Erythroblast (primary cell): ENCODE data around the gene VAC14.

Experiments
- DNase-seq, 2 experiments: peaks; one replicate each; lab custom pipeline; 2025; lab: John Stamatoyannopoulos, UW
- GATA1 ChIP-seq: IDR thresholded peaks from 2 replicates; pipeline ENCODE4 v1.6.1; 2011; ENCODE audit warnings: low read depth, mild to moderate bottlenecking, control low read depth, low read length, moderate library complexity
- POLR2A ChIP-seq: IDR thresholded peaks from 2 replicates; pipeline ENCODE4 v1.6.1; 2011; ENCODE audit warnings: mild to moderate bottlenecking, low read length

Gene VAC14

GRCh38 chr16:70684146-70685060 is 116.6 kb downstream of the VAC14 start:
- no peak for DNase-seq
- TF ChIP-seq POLR2A (no peak), GATA1 (no peak)

DNA sequence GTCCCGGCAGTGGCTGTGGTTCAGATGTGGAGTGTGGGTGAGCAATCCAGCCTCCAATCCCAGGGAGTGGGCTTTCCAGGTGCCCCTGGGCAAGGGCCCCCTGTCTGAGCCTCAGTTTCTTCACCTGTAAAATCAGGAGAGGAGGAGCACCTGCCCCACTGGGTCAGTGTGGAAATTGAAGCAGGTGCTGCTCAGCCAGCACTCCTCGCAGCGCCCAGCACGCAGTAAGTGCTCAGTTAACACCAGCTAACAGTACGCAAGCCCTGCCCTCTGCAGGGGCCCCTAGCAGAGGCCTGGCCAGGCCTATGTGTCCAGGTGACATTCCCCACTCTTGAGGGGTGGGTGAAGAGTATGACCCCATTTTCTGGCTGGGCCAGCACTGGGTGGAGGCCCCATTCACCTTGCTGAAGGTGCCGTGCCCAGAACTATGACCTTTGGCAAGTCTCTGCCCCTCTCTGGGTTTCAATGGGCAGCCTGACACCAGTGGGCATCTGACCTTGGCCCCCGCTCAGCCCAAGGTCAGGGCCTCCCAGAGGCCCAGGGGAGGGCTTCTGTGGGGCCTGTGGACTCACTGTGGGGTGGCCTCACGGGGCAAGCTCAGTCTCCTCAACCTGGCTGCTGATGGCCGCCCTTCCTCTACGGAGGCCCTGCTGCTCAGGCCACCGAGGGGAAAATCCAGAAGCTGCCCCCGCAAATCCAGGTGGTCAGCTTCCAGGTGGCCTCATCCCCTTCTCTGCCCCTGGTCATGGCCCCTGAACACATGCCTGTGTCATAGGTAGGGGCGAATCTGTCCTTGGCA is 117.6 kb downstream of the VAC14 start:
- TF ChIP-seq GATA1 (no peak), POLR2A (no peak)
- no peak for DNase-seq

DNA sequence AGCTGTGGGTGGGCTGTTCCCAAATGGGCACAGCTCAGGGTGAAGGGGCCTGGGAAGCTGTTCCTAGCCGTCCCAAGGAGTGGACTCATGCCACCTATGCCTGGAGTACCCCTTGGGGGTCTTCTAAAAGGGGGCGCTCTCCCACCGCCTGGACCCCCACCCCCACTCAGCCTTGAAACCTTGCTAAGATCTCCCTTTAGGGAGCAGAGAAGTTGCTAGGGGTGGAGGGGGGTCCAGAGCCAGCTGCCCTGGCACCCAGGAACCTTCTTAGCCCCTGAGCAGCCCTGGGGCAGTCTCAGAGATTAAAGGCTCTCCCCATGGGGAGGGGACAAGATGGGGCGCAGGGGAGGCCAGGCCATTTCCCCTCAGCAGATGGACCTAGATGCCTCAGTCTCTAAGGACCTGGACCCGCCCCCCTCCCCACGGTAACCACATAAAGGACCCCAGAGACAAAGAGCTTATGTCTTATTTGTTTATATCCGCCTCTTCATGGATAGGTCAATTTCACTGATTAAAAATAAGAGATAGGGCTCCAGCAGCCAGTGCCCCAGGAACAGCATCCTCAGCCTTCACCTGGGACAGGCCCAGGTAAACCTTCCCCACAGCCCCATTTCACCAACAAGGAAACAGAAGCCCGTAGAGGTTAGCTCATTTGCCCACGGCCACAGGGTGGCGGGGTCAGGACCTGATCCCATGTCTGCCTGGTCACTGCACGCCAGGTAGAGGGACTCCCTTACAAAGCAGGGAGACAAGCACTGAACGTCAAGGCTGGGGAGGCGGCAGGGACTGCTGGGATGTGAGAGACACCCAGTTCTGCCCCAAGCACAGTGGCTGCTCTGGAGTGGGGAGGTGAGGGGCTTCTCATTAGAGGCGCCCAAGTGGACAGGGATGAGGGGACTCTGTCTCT is 118.5 kb downstream of the VAC14 start:
- TF ChIP-seq POLR2A (no peak), GATA1 (no peak)
- DNase-seq, result no peak

- no peak for DNase-seq
- TF ChIP-seq GATA1 (no peak), POLR2A (no peak)
These were observed 119.3 kb downstream of the VAC14 start for GRCh38 chr16:70681382-70682238.

DNA sequence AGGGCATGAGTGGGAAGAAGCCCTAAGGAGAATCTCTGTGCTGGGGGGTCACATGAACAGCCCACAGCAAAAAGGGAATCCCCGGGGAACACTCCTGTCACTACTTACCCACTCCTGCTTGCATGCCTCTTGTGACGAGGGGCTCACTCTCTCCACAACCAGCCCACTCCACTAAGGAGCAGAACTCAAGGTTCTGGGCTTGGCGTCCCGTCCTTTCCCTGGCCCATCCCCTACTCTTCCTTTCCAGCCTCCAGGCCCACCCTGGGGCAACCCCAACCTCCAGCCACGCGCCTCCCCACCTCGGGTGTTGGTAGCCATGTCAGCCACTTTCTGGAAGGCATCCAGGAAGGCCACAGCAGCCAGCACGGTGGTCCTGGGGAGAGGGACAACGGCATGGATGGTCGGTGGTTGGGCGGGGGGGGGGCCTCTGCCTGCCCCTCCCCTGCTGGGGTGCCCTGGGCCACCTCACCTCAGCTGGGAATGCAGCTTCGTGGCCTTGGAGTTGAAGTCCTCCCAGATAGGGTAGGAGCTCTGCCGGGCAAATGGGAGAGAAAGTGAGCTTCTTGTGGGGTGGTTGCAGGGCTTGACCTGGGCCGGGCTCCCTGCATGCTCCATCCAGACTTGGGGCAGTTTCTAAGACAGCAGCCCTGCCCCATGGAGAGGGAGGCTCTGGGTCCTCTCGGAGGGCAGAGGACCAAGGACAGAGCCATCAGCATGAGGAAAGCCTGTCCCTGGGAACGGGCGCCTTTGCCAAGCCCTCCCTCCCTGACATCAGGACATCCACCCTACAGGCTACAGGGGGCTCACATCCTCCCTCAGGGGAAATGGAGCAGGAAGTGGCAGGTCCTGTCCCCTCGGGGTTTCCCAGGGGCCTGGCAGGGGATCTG is 120.2 kb downstream of the VAC14 start:
- DNase-seq, result no peak
- TF ChIP-seq POLR2A (no peak), GATA1 (no peak)

GRCh38 chr16:70679671-70680494 is 121.1 kb downstream of the VAC14 start:
- DNase-seq, result peak; percentile 46 to 61
- TF ChIP-seq GATA1 (no peak), POLR2A (no peak)

DNA sequence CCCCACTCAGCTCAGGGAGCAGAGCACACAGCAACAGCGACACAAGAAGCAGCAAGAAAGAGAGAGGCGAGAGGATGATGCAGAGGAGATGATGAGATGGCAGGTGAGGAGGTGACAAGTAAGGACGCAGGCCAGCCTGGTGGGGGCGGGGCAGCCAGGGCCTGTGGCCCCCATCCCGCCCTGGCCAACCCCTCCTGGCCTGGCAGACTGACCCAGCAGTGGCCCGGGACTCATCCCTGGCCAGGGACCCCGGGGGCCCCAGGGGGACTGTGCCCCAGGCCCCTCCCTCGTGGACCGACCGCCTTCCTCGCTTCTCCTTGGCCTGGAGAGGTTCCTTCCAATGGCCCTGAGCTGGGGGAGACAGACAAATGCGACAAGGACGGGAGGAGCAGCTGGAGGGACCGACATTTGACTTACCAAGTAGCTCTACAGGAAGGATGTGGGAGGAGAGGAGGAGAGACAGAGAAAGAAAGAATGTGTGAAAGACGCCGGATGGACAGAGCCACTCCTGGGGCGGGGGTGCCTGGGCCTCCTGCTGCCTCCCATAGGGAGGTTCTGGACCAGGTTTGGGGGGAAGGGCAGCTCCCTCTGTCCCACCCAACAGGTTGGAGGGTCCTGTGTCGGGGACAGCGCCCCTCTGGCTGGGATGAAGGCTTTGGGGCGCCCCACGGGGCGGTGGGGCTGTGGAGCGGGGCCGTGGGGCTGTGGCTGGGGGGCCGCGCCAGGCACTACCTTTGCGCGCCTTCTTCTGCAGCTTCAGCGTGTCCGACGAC is 121.9 kb downstream of the VAC14 start:
- TF ChIP-seq GATA1, result no peak
- TF ChIP-seq POLR2A, result no peak

GRCh38 chr16:70678121-70678897 is 122.6 kb downstream of the VAC14 start:
- no peak for DNase-seq
- TF ChIP-seq POLR2A (no peak), GATA1 (no peak)

More for the DNA sequence above, 121.9 kb downstream of the VAC14 start:
- no peak for DNase-seq

DNA sequence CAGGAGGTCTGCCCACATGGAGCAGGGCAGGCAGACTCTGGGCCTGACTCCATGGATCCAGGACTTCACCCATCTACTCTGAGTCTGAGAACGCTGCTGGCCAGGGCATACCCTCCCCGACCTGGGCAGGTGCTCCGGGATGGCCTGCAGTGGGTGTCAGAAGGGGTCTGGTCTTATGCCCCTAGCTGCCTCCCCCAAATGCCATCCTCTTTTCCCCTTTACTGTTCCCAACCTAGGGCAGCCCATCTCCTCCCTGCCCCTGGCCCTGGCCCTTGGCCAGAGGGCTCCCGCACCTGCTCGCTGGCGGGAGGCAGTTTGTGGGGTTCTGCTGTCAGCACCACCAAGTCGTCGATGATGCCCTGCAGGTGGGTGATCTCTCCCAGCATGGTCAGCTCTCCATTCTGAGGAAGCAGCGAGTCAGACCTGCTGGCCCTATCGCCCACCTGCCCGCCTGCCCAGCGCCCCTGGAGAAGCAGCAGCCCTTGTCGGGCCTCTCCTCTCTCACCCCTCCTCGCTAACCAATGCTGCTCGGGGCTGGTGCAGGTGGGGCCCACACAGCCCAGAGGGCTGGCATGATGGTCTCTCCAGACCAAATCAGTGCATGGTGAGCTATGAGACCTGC is 123.3 kb downstream of the VAC14 start:
- TF ChIP-seq GATA1, result no peak
- TF ChIP-seq POLR2A, result no peak
- no peak for DNase-seq
